Measurements from ENCODE around the gene ATP6V1E1.
A peak's percentile ranks its signal among the peaks of the same experiment; 100 is the strongest.
"Not testable (repeated sequence)": the region's sequence is repeated elsewhere in the genome, so short reads cannot be mapped to it uniquely, and the experiment has no call there.

The ATP6V1E1 gene

DNA sequence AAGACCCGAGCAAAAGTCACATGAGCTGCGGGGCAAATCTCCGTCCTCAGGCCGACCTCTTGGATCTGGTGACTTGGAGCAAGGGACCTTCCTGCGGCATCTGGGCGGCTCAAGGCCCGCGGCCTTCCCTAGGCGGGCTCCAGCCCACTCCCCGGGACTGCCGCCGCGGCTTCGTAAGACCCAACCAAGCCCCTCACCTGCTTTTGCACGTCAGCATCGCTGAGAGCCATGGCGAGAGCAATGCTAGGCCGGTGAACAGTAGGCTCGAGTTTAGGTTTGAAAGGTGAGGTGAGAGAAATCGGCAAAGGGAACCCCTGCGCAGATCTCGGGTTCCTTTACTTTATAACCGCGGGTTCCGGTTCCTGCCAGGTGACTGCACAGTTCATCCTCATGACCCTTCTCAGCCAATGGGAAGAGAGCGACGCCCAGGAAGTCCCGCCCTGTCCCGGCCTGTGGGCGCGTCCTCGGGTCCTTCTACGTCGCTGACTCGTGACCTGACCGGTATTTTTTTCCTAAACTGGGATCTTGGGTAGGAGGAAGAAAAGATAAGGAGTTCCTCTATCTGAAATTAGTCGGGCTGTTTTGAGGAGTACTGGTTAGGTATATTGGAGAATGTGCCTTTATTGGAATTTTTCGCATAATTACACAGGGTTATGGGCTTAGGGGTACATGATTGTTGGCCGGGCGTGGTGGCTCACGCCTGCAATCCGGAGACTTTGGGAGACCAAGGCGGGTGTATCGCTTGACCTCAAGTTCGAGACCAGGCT, at the start of gene ATP6V1E1:
Gene ATP6V1E1, minus strand, starts transcription at position 344 of the 767 bp plus-strand sequence. Its CDS starts 114 bp downstream, at position 230.
- peak; percentile 45 to 69 for DNase-seq

DNA sequence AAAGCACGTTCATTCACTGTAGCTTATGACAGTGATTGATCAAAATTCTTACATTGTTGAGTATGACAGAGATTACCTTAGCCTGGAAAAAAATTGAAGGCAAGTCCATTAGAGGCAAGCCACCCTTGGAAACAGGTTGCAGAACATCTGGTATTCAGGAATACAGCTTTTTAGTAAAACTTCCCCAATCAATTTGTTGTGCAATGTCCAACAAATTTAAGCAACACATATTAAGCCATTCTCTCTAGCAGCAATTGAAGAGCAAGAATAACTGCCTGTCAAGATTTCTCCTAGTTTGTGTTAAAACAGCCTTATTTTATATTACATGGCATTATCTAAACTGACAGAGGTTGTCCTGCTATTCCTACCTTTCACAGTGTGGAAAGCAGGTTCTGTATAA, 47.0 kb upstream of the ATP6V1E1 start:
- no peak for DNase-seq

DNA sequence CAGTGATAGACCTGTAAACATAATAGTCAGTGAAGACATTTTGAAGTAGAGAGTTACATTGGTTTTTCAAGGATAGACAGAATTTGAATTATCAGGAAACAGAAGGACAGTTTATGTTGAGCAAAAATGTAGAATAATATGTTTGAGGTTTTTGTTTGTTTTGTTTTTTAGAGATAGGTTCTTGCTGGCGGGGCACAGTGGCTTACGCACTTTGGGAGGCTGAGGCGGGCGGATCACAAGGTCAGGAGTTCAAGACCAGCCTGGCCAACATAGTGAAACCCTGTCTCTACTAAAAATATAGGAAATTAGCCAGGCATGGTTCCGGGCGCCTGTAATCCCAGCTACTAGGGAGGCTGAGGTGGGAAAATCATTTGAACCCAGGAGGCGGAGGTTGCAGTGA, 45.6 kb upstream of the ATP6V1E1 start:
- no peak for DNase-seq

DNA sequence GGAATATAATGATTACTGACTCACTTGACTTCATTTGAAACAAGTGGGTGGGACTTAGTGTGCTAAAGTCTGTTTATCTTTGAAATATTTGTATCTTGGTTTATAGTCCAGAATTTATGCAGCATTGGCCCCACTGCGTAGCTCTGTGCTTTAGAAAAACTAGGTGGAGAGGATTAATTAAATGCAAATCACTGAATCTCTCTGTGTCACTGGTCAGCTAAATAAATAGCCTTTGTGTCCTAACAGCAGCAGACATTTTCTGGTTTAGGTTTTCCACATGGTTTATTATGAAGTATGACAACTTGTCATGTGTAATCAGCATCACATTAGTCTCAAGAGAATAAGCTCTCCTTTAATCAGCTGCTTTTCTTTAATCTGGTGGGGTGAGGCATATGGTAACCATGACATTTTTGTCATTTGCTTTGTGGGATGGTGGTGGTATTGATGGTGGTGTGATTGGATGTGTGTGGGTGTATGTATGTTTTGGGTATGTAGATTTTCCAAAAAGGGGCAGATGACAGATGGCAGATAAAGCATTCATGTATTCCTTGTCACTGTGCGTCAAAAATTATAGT, 44.0 kb upstream of the ATP6V1E1 start:
- DNase-seq: no peak

- not testable (repeated sequence) for DNase-seq
Measured at GRCh38 chr22:17671521-17672092, 43.1 kb upstream of the ATP6V1E1 start.

DNA sequence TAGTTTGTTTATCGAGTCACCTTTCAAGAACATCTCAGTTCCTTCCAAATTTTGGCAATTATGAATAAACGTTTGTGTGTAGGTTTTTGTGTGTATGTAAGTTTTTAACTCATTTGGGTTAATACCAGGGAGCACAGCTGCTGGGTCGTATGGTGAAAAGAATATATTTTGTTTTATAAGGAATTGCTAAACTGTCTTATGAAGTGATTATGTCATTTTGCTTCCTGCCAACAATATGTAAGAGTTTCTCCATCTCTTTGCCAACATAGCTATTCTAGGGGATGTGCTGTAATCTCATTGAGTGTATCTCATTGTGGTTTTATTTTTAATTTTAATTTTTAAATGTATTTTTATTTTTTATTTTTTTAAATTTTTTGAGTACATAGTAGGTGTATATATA, 37.3 kb upstream of the ATP6V1E1 start:
- DNase-seq: no peak

DNA sequence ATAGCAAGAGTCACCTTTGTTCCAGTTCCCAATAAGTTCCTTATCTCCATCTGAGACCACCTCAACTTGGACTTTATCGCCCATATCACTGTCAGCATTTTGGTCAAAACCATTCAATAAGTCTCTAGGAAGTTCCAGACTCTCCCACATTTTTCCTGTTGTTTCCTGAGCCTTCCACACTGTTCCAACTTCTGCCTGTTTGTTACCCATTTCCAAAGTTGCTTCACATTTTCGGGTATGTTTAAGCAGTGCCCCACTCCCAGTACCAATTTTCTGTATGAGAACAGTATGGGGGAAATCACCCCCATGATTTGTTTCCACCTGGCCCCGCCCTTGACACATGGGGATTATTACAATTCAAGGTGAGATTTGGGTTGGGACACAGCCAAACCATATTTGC, 36.7 kb upstream of the ATP6V1E1 start:
- DNase-seq: no peak

DNA sequence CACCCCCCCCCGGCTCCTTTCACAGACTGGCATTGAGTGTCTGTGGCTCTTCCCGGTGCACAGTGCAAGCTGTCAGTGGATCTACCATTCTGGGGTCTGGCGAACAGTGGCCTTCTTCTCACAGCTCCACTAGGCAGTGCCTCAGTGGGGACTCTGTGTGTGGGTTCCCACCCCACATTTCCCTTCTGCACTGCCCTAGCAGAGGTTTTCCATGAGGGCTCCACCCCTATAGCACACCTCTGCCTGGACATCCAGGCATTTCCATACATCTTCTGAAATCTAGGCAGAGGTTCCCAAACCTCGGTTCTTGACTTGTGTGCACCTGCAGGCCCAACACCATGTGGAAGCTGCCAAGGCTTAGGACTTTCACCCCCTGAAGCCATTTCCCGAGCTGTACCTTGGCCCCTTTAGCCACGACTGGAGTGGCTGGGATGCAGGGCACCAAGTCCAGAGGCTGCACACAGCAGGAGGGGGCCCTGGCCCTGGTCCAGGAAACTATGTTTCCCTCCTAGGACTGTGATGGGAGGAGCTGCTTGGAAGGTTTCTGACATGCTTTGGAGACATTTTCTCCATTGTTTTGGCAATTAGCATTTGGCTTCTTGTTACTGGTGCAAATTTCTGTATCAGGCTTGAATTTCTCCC, 36.0 kb upstream of the ATP6V1E1 start:
- DNase-seq: no peak

DNA sequence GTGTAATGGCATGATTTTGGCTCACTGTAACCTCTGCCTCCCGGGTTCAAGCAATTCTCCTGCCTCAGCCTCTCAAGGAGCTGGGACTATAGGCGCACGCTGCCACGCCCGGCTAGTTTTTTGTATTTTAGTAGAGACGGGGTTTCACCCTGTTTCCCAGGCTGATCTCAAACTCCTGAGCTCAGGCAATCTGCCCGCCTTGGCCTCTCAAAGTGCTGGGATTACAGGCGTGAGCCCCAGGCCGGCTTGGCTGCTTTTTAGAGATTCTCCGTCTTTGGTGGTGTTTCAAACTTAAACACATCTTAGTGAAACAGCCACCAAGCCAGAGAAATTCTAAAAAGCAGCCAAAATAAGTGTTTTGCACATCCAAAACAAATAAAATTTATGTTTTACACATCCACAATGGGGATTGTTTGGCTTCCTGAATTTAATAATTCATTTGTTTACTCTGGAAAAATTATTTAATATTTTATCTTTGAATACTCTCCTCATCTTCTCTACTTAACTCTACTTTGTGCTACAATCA, 28.4 kb upstream of the ATP6V1E1 start:
- DNase-seq: no peak

GRCh38 chr22:17655289-17655688, 26.7 kb upstream of the ATP6V1E1 start:
- no peak for DNase-seq

- DNase-seq: no peak
Measured at GRCh38 chr22:17648569-17648968, 20.0 kb upstream of the ATP6V1E1 start.

DNA sequence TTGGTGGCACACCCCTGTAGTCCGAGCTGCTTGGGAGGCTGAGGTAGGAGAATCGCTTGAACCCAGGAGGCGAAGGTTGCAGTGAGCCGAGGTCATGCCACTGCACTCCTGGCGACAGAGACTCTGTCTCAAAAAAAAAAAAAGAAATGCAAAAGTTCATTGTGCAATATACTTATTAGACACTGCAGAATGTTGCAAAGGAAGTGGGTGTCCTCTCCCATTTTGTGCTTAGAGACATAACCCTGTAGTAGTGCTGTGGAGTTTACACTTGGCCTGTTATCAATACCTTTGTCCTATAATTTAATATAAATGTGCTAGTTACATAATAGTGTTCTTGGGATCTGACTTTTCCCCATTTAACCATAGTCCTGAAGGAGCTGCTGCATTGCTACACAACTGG, 19.4 kb upstream of the ATP6V1E1 start:
- DNase-seq: no peak

DNA sequence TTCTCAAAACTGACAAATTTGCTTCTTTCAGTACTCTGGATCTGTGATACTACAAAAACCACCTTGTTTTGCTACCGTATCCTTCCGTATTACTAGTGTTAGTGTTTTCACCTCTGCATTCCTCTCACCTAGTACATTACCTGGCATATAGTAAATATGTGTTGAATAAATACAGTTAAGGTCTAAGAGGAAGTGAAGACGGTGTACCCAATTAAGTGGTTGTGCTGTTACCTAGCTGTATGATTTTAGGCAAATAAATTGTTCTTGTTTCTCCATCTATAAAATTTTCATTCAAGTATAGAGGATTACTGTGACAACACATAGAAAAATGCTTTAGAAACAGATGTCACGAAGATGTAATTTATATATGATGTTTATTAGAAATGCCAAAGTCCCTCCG, 18.9 kb upstream of the ATP6V1E1 start:
- no peak for DNase-seq

DNA sequence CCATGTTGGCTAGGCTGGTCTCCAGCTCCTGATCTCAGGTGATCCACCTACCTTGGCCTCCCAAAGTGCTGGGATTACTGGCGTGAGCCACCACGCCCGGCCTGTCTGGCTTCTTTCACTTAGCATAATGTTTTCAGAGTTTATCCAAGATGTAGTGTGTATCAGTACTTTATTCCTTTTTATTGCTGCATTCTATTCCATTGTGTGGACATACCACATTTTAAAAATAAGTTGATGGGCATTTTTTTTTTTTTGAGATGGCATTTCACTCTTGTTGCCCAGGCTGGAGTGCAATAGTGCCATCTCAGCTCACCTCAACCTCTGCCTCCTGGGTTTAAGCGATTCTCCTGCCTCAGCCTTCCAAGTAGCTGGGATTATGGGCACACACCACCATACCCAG, 13.8 kb upstream of the ATP6V1E1 start:
- DNase-seq: not testable (repeated sequence)

GRCh38 chr22:17641269-17641668, 12.7 kb upstream of the ATP6V1E1 start:
- DNase-seq: no peak

GRCh38 chr22:17639247-17639741, 10.7 kb upstream of the ATP6V1E1 start:
- peak in 1 of 2 experiments; percentile 11 for DNase-seq

- peak; percentile 55 to 59 for DNase-seq
Measured at GRCh38 chr22:17638432-17639246, 10.1 kb upstream of the ATP6V1E1 start, which contains the start of gene BCL2L13. BCL2L13 (plus strand) TSS chr22:17638757; CDS start chr22:17655712, 16,955 bp downstream.

GRCh38 chr22:17638182-17638431, 9.6 kb upstream of the ATP6V1E1 start:
- DNase-seq: peak in 1 of 2 experiments; percentile 52

DNA sequence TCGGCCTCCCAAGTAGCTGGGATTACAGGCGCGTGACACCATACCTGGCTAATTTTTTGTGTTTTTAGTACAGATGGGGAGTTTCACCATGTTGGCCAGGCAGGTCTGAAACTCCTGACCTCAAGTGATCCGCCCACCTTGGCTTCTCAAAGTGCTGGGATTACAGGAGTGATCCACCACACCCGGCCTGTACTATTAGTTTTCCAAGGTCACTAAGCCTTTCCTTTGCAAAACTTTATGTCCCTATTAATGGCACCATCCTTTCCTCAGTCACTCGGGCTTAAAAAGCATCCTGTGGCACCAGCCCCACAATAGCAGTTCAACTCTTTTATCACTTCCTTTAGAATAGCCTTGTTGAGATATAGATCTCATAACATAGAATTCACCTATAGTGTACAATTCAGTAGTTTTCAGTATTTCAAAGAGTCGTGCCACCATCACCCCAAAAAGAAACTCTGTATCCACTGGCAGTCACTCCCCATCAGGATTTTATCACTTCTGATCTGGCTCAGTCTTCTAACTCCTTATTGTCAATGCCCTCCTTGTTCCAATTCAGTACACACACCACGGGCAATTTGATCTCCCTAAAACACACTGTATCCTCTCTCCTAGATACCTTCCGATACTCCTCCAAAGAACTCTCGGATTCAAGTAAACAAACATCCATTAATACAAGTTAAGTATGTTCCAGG, 9.1 kb upstream of the ATP6V1E1 start:
- no peak for DNase-seq

GRCh38 chr22:17636850-17637249, 8.3 kb upstream of the ATP6V1E1 start:
- DNase-seq: not testable (repeated sequence)

- no peak for DNase-seq
Measured at GRCh38 chr22:17634696-17635095, 6.1 kb upstream of the ATP6V1E1 start.

DNA sequence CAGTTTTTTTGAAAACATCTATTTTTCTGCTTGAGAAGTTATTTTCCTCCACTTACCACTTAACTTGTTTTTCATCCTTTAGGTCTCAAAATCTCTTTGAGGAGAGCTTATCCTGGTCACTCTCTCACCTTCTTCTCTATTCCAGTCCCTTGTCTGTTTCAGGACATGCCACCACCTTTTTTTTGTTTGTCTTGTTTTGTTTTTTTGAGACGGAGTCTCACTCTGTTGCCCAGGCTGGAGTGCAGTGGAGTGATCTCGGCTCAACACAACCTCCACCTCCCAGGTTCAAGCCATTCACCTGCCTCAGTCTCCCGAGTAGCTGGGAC, 5.4 kb upstream of the ATP6V1E1 start:
- DNase-seq: no peak
